GM10266 (cell line): ENCODE data around the gene MCTS1.
"Not testable (repeated sequence)": the region's sequence is repeated elsewhere in the genome, so short reads cannot be mapped to it uniquely, and the experiment has no call there.

ENCODE experiments used
- DNase-seq: peaks from one replicate; pipeline ENCODE4 v3.0.0; 2012; ENCODE audit errors: extremely low spot score
- CTCF ChIP-seq: IDR thresholded peaks from 2 replicates; pipeline ENCODE4 v1.5.1; 2012; ENCODE audit warnings: mild to moderate bottlenecking, low read depth; ENCODE audit not compliant: control insufficient read depth, insufficient read depth; ENCODE audit errors: missing control alignments

MCTS1 gene

DNA sequence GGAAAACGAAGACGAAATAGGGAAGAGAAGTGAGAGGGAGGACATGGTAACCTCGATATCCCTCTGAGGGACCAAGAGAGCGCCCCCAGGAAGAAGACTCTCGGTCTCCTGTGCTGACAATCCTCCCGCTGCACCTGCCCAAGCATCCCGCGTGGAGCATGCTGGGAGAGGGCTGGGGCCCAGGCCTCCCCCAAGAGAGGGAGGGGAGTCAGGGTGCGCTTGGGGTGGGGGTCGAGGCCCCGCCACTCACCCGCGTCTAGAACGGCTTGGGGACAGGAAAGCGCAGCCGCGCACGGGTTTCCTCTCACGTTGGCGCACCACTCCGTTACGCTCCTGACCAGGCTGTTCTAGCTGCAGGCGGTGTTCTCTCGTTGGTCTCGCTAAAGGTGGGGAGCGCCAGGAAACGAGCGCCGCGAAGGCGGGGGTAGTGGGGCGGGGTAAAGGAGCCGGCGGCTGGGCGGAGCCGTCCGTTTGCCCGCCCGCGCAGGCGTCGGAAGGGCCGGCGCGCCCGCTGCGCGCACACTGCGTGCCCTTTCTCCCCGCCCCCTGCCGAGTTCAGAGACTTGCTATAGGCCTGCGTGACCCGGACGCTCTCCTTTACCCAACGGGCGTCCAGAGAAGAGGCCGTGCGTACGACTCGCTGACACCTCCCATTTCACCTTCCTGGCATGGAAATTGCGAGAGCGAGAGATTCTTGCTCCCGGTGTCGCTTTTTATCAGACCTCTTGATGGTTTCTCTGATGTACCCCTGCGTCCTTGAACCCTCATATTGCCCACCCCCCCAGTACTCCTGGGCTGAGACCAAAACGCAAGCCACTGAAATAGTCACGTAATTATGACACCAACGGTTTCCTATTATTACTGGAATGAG is 26.0 kb downstream of the MCTS1 start, which contains the start of gene C1GALT1C1:
C1GALT1C1 (minus strand) TSS at position 388 of the 871 bp plus-strand sequence. CDS start 2,888 bp downstream, outside the sequence.
- no peak for TF ChIP-seq CTCF
- DNase-seq: peak; percentile 76

DNA sequence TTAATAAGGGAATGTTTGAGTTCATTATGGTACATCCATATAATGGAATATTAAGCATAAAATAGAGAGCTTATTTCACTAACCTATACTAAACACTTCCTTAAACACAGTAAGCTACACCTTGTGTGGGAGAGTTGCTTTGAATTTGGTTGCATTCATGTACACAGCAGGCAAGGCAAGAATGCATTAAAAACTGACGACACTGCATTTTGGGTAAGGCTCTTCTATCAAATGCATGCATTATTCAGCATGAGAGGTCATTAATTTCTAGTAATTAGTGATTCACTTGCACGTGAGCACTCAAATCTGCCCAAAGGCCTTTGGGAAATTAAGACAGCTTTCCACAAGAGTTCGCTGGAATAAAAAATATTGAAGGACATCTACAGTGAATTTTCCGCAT is 34.7 kb downstream of the MCTS1 start:
- no peak for DNase-seq

DNA sequence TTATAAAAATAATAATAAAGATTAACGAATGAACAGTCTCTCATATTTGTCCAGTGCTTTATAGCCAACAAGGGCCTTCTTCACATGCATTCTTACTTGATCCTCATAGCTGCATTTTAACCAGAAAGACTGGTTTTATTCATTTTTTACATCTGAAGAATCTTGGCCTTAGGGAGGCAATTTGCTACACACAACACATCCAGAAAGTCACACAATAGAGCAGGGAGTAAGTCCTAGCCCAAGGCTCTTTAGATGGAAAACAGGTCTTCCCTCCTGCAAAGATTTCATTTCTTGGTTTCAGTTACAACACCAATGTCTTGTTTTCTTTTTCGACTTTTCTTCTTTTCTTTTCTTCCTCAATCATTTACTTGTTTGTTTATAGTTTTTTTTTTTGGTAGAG is 39.0 kb downstream of the MCTS1 start:
- DNase-seq: no peak
- TF ChIP-seq CTCF: no peak

More for the DNA sequence above, 34.7 kb downstream of the MCTS1 start:
- TF ChIP-seq CTCF: no peak

DNA sequence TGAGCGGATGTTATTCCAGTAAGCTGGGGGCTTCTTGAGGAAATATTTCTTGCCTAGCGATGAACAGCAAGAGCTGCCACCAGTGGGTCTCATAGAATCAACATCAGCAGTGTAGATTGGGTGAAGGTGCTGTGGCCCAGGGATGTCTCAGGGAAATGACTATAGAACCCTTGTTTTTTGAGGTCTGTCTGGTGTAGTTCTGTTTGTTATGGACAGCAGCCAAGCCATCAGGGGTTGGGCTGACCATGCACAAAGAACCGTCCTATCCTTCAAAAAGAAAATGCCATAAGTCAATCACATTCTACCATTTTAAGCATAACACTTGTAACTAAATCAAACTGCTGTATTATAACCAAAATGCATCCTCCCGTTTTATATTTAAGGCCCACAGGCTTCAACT is 43.2 kb downstream of the MCTS1 start:
- TF ChIP-seq CTCF: no peak
- no peak for DNase-seq

GRCh38 chrX:120652256-120652655 is 48.4 kb downstream of the MCTS1 start:
- DNase-seq: not testable (repeated sequence)

DNA sequence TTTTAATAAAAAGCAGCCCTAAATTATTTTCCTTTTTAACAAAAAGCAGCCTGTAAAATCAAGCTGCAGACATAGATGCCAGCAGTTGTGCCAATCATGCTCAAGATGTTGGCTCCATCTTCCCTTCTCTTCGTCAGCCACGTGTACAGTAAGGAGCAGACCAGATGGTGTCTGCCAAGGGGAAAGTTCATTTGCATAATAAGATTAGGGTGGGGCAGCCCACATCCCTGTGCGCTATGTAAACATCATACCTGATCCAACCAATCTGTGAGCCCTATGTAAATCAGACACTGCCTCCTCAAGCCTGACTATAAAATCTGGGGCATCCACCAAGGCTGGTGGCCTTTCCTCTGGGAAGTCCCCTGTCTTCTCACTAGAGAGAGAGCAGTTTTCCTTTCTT is 49.1 kb downstream of the MCTS1 start:
- DNase-seq: no peak
- no peak for TF ChIP-seq CTCF

GRCh38 chrX:120660637-120661036 is 56.7 kb downstream of the MCTS1 start:
- DNase-seq: no peak
- no peak for TF ChIP-seq CTCF
